Activated CD8-positive, alpha-beta memory T cell treated with anti-CD3 and anti-CD28 coated beads, Interleukin-2, amount 10 ng/mL, durations not matched to agents 7 days and 5 days (primary cell): ENCODE measurements around the gene CAPN9. TPM values are rescaled to one million over a fixed set of nuclear protein-coding genes. Genes with fewer than 3 reads are reported as not detected.

Source experiments
- ATAC-seq: fragments of 150-1000 bp; cut with Tn5 transposase; one replicate; pipeline ENCODE4 v1.10.0; 2021; ENCODE audit warnings: moderate library complexity
- CTCF ChIA-PET: fragments of 350-600 bp; sonication (Branson Sonifier 250); formaldehyde crosslinking; loops from one replicate; lab custom pipeline; 2021; ENCODE audit warnings: antibody characterized with exemption; lab: Charles Lee
- DNase-seq: peaks from one replicate; pipeline ENCODE4 v3.0.0-alpha.2; 2020
- H3K27ac Mint-ChIP-seq: one replicate; pipeline ENCODE4 v1.8.0; 2021; ENCODE audit warnings: mild to moderate bottlenecking, mixed read lengths
- H3K27me3 Mint-ChIP-seq: one replicate; pipeline ENCODE4 v1.8.0; 2021; ENCODE audit warnings: mixed read lengths
- H3K36me3 Mint-ChIP-seq: one replicate; pipeline ENCODE4 v1.8.0; 2021; ENCODE audit warnings: mild to moderate bottlenecking, mixed read lengths
- H3K4me1 Mint-ChIP-seq: one replicate; pipeline ENCODE4 v1.8.0; 2021; ENCODE audit warnings: mixed read lengths
- H3K4me3 Mint-ChIP-seq: one replicate; pipeline ENCODE4 v1.8.0; 2021; ENCODE audit warnings: mild to moderate bottlenecking, moderate library complexity, mixed read lengths
- H3K9me3 Mint-ChIP-seq: one replicate; pipeline ENCODE4 v1.8.0; 2022; ENCODE audit warnings: low read depth, mixed read lengths
- total RNA-seq, 2 experiments: library from RNA; stranded (reverse); gene quantifications; one replicate each; pipeline ENCODE4 v1.2.3, GENCODE V29; 2021

The CAPN9 gene
- total RNA-seq, 2 experiments from 2014 or later, result not detected

- no peak overlapping the region for H3K27ac Mint-ChIP-seq
- no peaks in the 10 kb centered on the region for H3K9me3 Mint-ChIP-seq
- CTCF ChIA-PET, result no interaction called here
- H3K36me3 Mint-ChIP-seq, result no peaks in the 10 kb centered on the region
- H3K4me3 Mint-ChIP-seq, result no peak overlapping the region
- ATAC-seq (no peak), DNase-seq (no peak)
- no peaks in the 10 kb centered on the region for H3K4me1 Mint-ChIP-seq
- H3K27me3 Mint-ChIP-seq, result peaks cover 21% of the 10 kb centered on the region
These were observed 31.9 kb downstream of the CAPN9 start for GRCh38 chr1:230778916-230779590.

GRCh38 chr1:230781131-230781530 lies 33.9 kb downstream of the CAPN9 start:
- H3K27me3 Mint-ChIP-seq, result peaks cover 21% of the 10 kb centered on the region
- no peaks in the 10 kb centered on the region for H3K9me3 Mint-ChIP-seq
- ATAC-seq (no peak), DNase-seq (no peak)
- no peak overlapping the region for H3K27ac Mint-ChIP-seq
- H3K4me3 Mint-ChIP-seq, result no peak overlapping the region
- H3K36me3 Mint-ChIP-seq, result no peaks in the 10 kb centered on the region
- CTCF ChIA-PET, result interaction anchor here (0.6 kb wide), 1 partner anchor 213 kb away, joined by 3 read pairs; no protein-coding TSS in a partner anchor
- no peaks in the 10 kb centered on the region for H3K4me1 Mint-ChIP-seq

GRCh38 chr1:230781594-230781993 lies 34.4 kb downstream of the CAPN9 start:
- H3K36me3 Mint-ChIP-seq, result no peaks in the 10 kb centered on the region
- H3K4me3 Mint-ChIP-seq, result no peak overlapping the region
- H3K4me1 Mint-ChIP-seq, result no peaks in the 10 kb centered on the region
- peaks cover 19% of the 10 kb centered on the region for H3K27me3 Mint-ChIP-seq
- no peak for DNase-seq
- no peak overlapping the region for H3K27ac Mint-ChIP-seq
- CTCF ChIA-PET, result no interaction called here
- ATAC-seq, result no peak
- H3K9me3 Mint-ChIP-seq, result no peaks in the 10 kb centered on the region

DNA sequence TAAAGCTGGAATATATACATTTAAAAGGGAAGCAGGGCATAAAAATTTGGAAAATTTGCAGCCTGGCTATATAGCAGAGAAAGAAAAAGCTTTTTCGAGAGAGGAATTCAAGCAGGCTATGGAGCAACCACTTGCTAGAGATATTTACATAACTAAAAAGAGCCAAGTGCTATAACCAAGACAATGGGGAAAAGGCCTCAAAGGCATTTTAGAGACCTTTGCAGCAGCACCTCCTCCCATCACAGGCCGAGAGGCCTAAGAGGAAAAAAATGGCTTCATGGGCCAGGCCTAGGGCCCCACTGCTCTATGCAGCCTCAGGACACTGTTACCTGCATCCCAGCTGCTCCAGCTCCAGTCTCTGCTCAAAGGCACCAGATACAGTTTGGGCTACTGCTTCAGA lies 37.0 kb downstream of the CAPN9 start:
- Mint-ChIP-seq H3K9me3 (no peaks in the 10 kb centered on the region), H3K4me1 (no peaks in the 10 kb centered on the region), H3K36me3 (no peaks in the 10 kb centered on the region), H3K27ac (no peak overlapping the region), H3K4me3 (no peak overlapping the region), H3K27me3 (peaks cover 18% of the 10 kb centered on the region)
- CTCF ChIA-PET, result no interaction called here
- ATAC-seq (no peak), DNase-seq (no peak)

DNA sequence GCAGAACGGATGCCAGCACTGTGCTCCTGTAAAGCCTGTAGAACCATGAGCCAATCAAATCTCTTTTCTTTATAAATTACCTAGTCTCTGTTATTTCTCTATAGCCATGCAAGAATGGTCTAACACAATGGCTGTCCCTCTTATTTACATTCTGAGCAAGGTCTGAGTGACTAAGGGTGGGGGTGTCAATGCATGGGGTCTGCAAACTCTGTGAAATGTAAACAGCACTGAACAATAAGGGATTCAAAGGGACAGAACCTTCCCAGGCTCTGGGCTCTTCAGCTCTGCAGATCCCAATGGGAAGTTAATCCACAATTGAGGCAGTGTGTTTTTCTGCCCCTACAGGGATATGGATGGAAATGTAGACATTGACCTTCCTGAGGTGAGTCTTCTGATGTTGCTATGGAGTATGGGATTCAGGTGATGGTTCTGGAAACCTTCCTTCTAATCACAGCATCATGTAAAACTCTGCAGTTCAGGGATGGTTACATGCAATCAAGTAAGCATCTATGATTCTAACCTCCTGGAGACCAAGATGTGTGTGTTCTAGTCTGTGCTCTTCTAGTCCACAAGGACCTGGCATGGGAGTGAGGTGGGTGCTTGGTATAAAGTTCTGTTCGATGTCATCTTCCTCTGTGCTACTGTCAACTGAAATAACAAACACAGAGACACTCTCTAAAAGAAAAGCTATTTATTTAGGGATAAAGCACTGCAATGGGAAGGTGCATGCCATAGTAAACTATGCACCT lies 38.6 kb downstream of the CAPN9 start:
- CTCF ChIA-PET, result no interaction called here
- H3K36me3 Mint-ChIP-seq, result no peaks in the 10 kb centered on the region
- no peaks in the 10 kb centered on the region for H3K9me3 Mint-ChIP-seq
- H3K4me3 Mint-ChIP-seq, result no peak overlapping the region
- no peak for ATAC-seq
- H3K27ac Mint-ChIP-seq, result no peak overlapping the region
- no peak for DNase-seq
- peaks cover 5% of the 10 kb centered on the region for H3K27me3 Mint-ChIP-seq
- no peaks in the 10 kb centered on the region for H3K4me1 Mint-ChIP-seq

- ATAC-seq (no peak), DNase-seq (no peak)
- Mint-ChIP-seq H3K27me3 (peaks cover 5% of the 10 kb centered on the region), H3K9me3 (no peaks in the 10 kb centered on the region), H3K36me3 (no peaks in the 10 kb centered on the region), H3K27ac (no peak overlapping the region), H3K4me1 (no peaks in the 10 kb centered on the region), H3K4me3 (no peak overlapping the region)
- CTCF ChIA-PET, result no interaction called here
These were observed 39.2 kb downstream of the CAPN9 start for GRCh38 chr1:230786385-230786753.

- Mint-ChIP-seq H3K4me3 (no peak overlapping the region), H3K36me3 (no peaks in the 10 kb centered on the region), H3K4me1 (no peaks in the 10 kb centered on the region), H3K9me3 (no peaks in the 10 kb centered on the region), H3K27ac (no peak overlapping the region), H3K27me3 (peaks cover 8% of the 10 kb centered on the region)
- no peak for ATAC-seq
- DNase-seq, result no peak
- CTCF ChIA-PET, result no interaction called here
These were observed 40.3 kb downstream of the CAPN9 start for GRCh38 chr1:230787471-230787870.

- Mint-ChIP-seq H3K9me3 (no peaks in the 10 kb centered on the region), H3K4me1 (no peaks in the 10 kb centered on the region), H3K4me3 (no peak overlapping the region), H3K27me3 (peaks cover 8% of the 10 kb centered on the region), H3K27ac (no peak overlapping the region), H3K36me3 (no peaks in the 10 kb centered on the region)
- ATAC-seq (no peak), DNase-seq (no peak)
- CTCF ChIA-PET, result no interaction called here
These were observed 41.5 kb downstream of the CAPN9 start for GRCh38 chr1:230788561-230789275.

- peaks cover 8% of the 10 kb centered on the region for H3K27me3 Mint-ChIP-seq
- no peaks in the 10 kb centered on the region for H3K9me3 Mint-ChIP-seq
- DNase-seq (no peak), ATAC-seq (no peak)
- H3K4me1 Mint-ChIP-seq, result no peaks in the 10 kb centered on the region
- CTCF ChIA-PET, result no interaction called here
- no peak overlapping the region for H3K27ac Mint-ChIP-seq
- no peaks in the 10 kb centered on the region for H3K36me3 Mint-ChIP-seq
- H3K4me3 Mint-ChIP-seq, result no peak overlapping the region
These were observed 42.8 kb downstream of the CAPN9 start for GRCh38 chr1:230790026-230790425.

DNA sequence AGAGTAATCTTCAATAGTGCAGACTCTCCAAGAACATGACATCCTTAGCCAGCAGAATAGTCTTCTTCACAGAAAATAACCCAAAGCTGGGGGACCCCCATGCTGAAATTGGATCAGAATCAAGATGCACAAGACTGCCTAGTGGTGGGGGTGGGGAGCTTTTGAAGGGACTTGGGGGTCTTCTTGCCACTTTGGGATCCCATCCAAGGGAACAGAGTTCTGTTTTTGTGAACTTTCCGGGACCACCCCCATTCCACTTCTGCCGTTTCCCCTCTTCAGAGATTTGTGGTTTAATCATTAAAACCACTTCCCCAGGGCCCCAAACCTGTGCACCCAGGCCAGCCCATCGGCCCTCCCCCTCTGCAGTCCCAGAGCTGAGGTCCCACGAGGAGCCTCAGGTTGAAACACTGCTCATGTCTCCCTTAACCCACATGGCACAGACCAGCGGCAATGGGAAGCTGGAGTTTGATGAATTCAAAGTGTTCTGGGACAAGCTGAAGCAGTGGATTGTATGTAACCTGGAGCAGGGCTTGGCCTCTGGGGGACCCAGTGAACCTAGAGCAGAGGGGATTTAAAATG lies 44.9 kb downstream of the CAPN9 start:
- Mint-ChIP-seq H3K4me3 (no peak overlapping the region), H3K27me3 (peaks cover 8% of the 10 kb centered on the region), H3K36me3 (no peaks in the 10 kb centered on the region), H3K9me3 (no peaks in the 10 kb centered on the region), H3K4me1 (no peaks in the 10 kb centered on the region), H3K27ac (no peak overlapping the region)
- ATAC-seq, result no peak
- CTCF ChIA-PET, result no interaction called here
- DNase-seq, result no peak

GRCh38 chr1:230792691-230793462 lies 45.7 kb downstream of the CAPN9 start:
- CTCF ChIA-PET, result no interaction called here
- no peak overlapping the region for H3K27ac Mint-ChIP-seq

GRCh38 chr1:230793463-230793745 lies 46.2 kb downstream of the CAPN9 start:
- H3K27ac Mint-ChIP-seq, result no peak overlapping the region
- no peak overlapping the region for H3K4me3 Mint-ChIP-seq
- peaks cover 9% of the 10 kb centered on the region for H3K27me3 Mint-ChIP-seq
- H3K9me3 Mint-ChIP-seq, result no peaks in the 10 kb centered on the region
- CTCF ChIA-PET, result no interaction called here
- H3K4me1 Mint-ChIP-seq, result no peaks in the 10 kb centered on the region
- DNase-seq (no peak), ATAC-seq (no peak)
- H3K36me3 Mint-ChIP-seq, result no peaks in the 10 kb centered on the region

More at GRCh38 chr1:230792691-230793462, 45.7 kb downstream of the CAPN9 start:
- H3K36me3 Mint-ChIP-seq, result no peaks in the 10 kb centered on the region
- H3K4me1 Mint-ChIP-seq, result no peaks in the 10 kb centered on the region
- no peak overlapping the region for H3K4me3 Mint-ChIP-seq
- no peak for DNase-seq
- H3K9me3 Mint-ChIP-seq, result no peaks in the 10 kb centered on the region
- H3K27me3 Mint-ChIP-seq, result peaks cover 11% of the 10 kb centered on the region
- ATAC-seq, result no peak

DNA sequence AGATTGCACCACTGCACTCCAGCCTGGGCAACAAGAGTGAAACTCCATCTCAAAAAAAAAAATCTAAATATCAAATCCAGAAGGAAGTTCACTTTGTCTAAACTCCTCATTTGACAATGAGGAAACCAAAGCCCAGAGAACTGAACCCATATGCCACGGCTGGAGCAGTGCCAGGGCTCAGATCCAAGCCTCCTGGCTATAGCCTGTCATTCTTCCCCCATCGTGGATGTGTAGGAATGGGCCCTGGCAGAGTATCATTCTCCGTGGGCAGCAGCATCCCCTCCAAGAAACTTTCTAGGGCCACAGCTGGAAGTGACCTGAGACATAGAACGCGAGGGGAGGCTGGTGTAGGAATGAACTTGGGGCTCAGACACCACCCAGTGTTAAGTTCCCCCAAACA lies 47.2 kb downstream of the CAPN9 start:
- Mint-ChIP-seq H3K9me3 (no peaks in the 10 kb centered on the region), H3K4me1 (no peaks in the 10 kb centered on the region), H3K27me3 (peaks cover 11% of the 10 kb centered on the region), H3K36me3 (no peaks in the 10 kb centered on the region), H3K4me3 (no peak overlapping the region), H3K27ac (no peak overlapping the region)
- DNase-seq, result no peak
- ATAC-seq, result no peak
- CTCF ChIA-PET, result no interaction called here
